Common myeloid progenitor, CD34-positive (primary cell): Measurements from ENCODE around the gene GIPC1.
A peak's percentile ranks its signal among the peaks of the same experiment; 100 is the strongest.
"Not testable (repeated sequence)": the region's sequence is repeated elsewhere in the genome, so short reads cannot be mapped to it uniquely, and the experiment has no call there.

Source experiments
- CTCF ChIA-PET: fragments of 350-600 bp; sonication (Branson Sonifier 250); formaldehyde crosslinking; loops from one replicate; lab custom pipeline; 2021; ENCODE audit warnings: antibody characterized with exemption; lab: Charles Lee
- POLR2A ChIA-PET: fragments of 350-600 bp; sonication (Branson Sonifier 250); formaldehyde crosslinking; loops from one replicate; lab custom pipeline; 2021; ENCODE audit warnings: antibody characterized with exemption; lab: Charles Lee
- DNase-seq, 3 donors: peaks; one replicate each; pipeline versions ENCODE4 v3.0.0 to v3.0.0-alpha.2; 2013
- H3K27ac ChIP-seq, 2 experiments: 1 replicate in 1 of 2; 2 replicates in 1 of 2; pipeline ENCODE4 v1.7.0; 2013; ENCODE audit warnings: inconsistent platforms in 2 of 2, low read length in 2 of 2, mild to moderate bottlenecking in 2 of 2, low read depth in 1 of 2, moderate library complexity in 1 of 2; ENCODE audit not compliant: severe bottlenecking in 2 of 2, insufficient read depth in 1 of 2, poor library complexity in 1 of 2
- H3K27me3 ChIP-seq, 5 experiments: replicated peaks in 2 of 5; 1 replicate in 3 of 5; 2 replicates in 2 of 5; pipeline versions ENCODE4 v1.6.1 to v1.7.0; 2013; ENCODE audit warnings: low read length in 4 of 5, mild to moderate bottlenecking in 2 of 5, moderate library complexity in 2 of 5, inconsistent platforms in 1 of 5; ENCODE audit not compliant: insufficient read depth in 5 of 5, control insufficient read depth in 4 of 5
- H3K36me3 ChIP-seq, 4 experiments: 1 replicate in 2 of 4; 2 replicates in 2 of 4; pipeline versions ENCODE4 v1.6.1 to v1.7.0; 2013; ENCODE audit warnings: low read length in 3 of 4, control low read depth in 1 of 4, mild to moderate bottlenecking in 1 of 4; ENCODE audit not compliant: control insufficient read depth in 4 of 4, insufficient read depth in 4 of 4
- H3K4me1 ChIP-seq, 4 experiments: 1 replicate in 3 of 4; 2 replicates in 1 of 4; pipeline versions ENCODE4 v1.6.1 to v1.7.1; 2013; ENCODE audit warnings: low read length in 3 of 4, mild to moderate bottlenecking in 3 of 4, control low read depth in 1 of 4, inconsistent platforms in 1 of 4, moderate library complexity in 1 of 4; ENCODE audit not compliant: control insufficient read depth in 4 of 4, insufficient read depth in 4 of 4; ENCODE audit errors: control extremely low read depth in 1 of 4
- H3K4me3 ChIP-seq, 7 experiments: 1 replicate in 4 of 7; 2 replicates in 3 of 7; pipeline versions ENCODE4 v1.5.1 to v1.7.0; 2013; ENCODE audit warnings: mild to moderate bottlenecking in 7 of 7, low read length in 6 of 7, moderate library complexity in 6 of 7, inconsistent platforms in 2 of 7, low read depth in 2 of 7, control low read depth in 1 of 7; ENCODE audit not compliant: insufficient read depth in 4 of 7, control insufficient read depth in 1 of 7; ENCODE audit errors: extremely low read depth in 1 of 7
- H3K9me3 ChIP-seq, 5 experiments: 1 replicate in 4 of 5; 2 replicates in 1 of 5; pipeline versions ENCODE4 v1.6.1 to v1.7.1; 2013; ENCODE audit warnings: low read length in 4 of 5, mild to moderate bottlenecking in 2 of 5, inconsistent platforms in 1 of 5, low read depth in 1 of 5, moderate library complexity in 1 of 5; ENCODE audit not compliant: control insufficient read depth in 4 of 5, insufficient read depth in 2 of 5; ENCODE audit errors: control extremely low read depth in 1 of 5
- WGBS: methylation state at CpG from one replicate; pipeline ENCODE4 v1.1.5; 2013; ENCODE audit not compliant: insufficient coverage; 5-methylcytosine and 5-hydroxymethylcytosine counted together

The GIPC1 gene

GRCh38 chr19:14512406-14512961 is 16.6 kb upstream of the GIPC1 start:
- DNase-seq = no peak

GRCh38 chr19:14511229-14511593 is 15.3 kb upstream of the GIPC1 start:
- 100% methylated on average over 2 of the region's 4 CpGs for WGBS
- ChIA-PET CTCF (interaction anchor here (0.6 kb wide), 1 partner anchor 12 kb away, joined by 3 read pairs; no protein-coding TSS in a partner anchor), POLR2A (interaction anchor here (0.6 to 0.7 kb wide), 2 partner anchors 18 to 85 kb away, joined by 3 read pairs; no protein-coding TSS in a partner anchor)
- no peak overlapping the region for H3K27ac ChIP-seq
- H3K4me3 ChIP-seq = no peak overlapping the region
- H3K9me3 ChIP-seq = no peaks in the 10 kb centered on the region
- H3K4me1 ChIP-seq = peaks cover 5 to 15% (median 12%) of the 10 kb centered on the region in 4 experiments
- DNase-seq = no peak
- H3K27me3 ChIP-seq = no peaks in the 10 kb centered on the region
- H3K36me3 ChIP-seq = peaks cover 7 to 26% (median 23%) of the 10 kb centered on the region in 4 experiments

More at GRCh38 chr19:14512406-14512961, 16.6 kb upstream of the GIPC1 start:
- ChIA-PET POLR2A (no interaction called here), CTCF (interaction anchor here (0.9 kb wide), 1 partner anchor 15 kb away, joined by 3 read pairs; no protein-coding TSS in a partner anchor)
- Histone ChIP-seq H3K27me3 (no peaks in the 10 kb centered on the region), H3K36me3 (peaks cover 7 to 33% (median 25%) of the 10 kb centered on the region in 4 experiments), H3K4me3 (no peak overlapping the region), H3K9me3 (no peaks in the 10 kb centered on the region), H3K27ac (no peak overlapping the region), H3K4me1 (peaks cover 7 to 27% (median 22%) of the 10 kb centered on the region in 4 experiments)
- 97% methylated on average over 12 of the region's 14 CpGs for WGBS

- Histone ChIP-seq H3K27ac (no peak overlapping the region), H3K4me3 (no peak overlapping the region), H3K9me3 (no peaks in the 10 kb centered on the region), H3K36me3 (peaks cover 7 to 20% (median 16%) of the 10 kb centered on the region in 4 experiments), H3K27me3 (no peaks in the 10 kb centered on the region), H3K4me1 (peaks cover 5 to 10% (median 9%) of the 10 kb centered on the region in 4 experiments)
- WGBS = 89% methylated on average over 9 of the region's 22 CpGs
- peak in 2 of 3 donors; percentile 42 to 58 for DNase-seq
- CTCF ChIA-PET = interaction anchor here (0.6 to 1.9 kb wide), 5 partner anchors 15 to 79 kb away, joined by 3 to 7 read pairs (median 3); no protein-coding TSS in a partner anchor
- POLR2A ChIA-PET = interaction anchor here (1.0 to 2.3 kb wide), 2 partner anchors 8 to 14 kb away, joined by 4 to 32 read pairs; partner anchors contain the start of gene DNAJB1
These were observed 14.6 kb upstream of the GIPC1 start for GRCh38 chr19:14510311-14511228.

- Histone ChIP-seq H3K9me3 (no peaks in the 10 kb centered on the region), H3K27me3 (no peaks in the 10 kb centered on the region), H3K4me1 (peaks cover 5 to 11% (median 6%) of the 10 kb centered on the region in 4 experiments), H3K36me3 (no peaks in the 10 kb centered on the region), H3K27ac (no peak overlapping the region), H3K4me3 (no peak overlapping the region)
- ChIA-PET CTCF (interaction anchor here (0.9 to 2.8 kb wide), 4 partner anchors 10 to 46 kb away, joined by 3 to 15 read pairs (median 4); partner anchors contain the start of gene GIPC1), POLR2A (interaction anchor here (1.5 kb wide), 1 partner anchor 10 kb away, joined by 12 read pairs; the partner anchor contains the start of gene DNAJB1)
- 90% methylated on average over 6 of the region's 12 CpGs for WGBS
- no peak for DNase-seq
These were observed 12.0 kb upstream of the GIPC1 start for GRCh38 chr19:14507704-14508542.

- Histone ChIP-seq H3K36me3 (no peaks in the 10 kb centered on the region), H3K27ac (no peak overlapping the region), H3K9me3 (no peaks in the 10 kb centered on the region), H3K4me1 (peaks cover 5 to 11% (median 6%) of the 10 kb centered on the region in 4 experiments), H3K4me3 (no peak overlapping the region), H3K27me3 (no peaks in the 10 kb centered on the region)
- ChIA-PET POLR2A (interaction anchor here (1.1 kb wide), 1 partner anchor 13 kb away, joined by 8 read pairs; the partner anchor contains the start of gene DNAJB1), CTCF (interaction anchor here (0.6 to 4.0 kb wide), 8 partner anchors 9 to 1443 kb away, joined by 3 to 34 read pairs (median 4); partner anchors contain the start of gene GIPC1)
- DNase-seq = peak; percentile 63 to 81 (median 76)
- 35% methylated on average over 14 of the region's 19 CpGs for WGBS
These were observed 9.7 kb upstream of the GIPC1 start for GRCh38 chr19:14505488-14506239.

- POLR2A ChIA-PET = interaction anchor here (1.5 kb wide), 1 partner anchor 9 kb away, joined by 3 read pairs; no protein-coding TSS in a partner anchor
- DNase-seq, H3K36me3 ChIP-seq, H3K27ac ChIP-seq, H3K9me3 ChIP-seq, H3K4me1 ChIP-seq, H3K4me3 ChIP-seq, H3K27me3 ChIP-seq: not testable (repeated sequence)
- CTCF ChIA-PET = interaction anchor here (1.0 to 4.0 kb wide), 13 partner anchors 8 to 181 kb away, joined by 3 to 34 read pairs (median 5); partner anchors contain the start of genes GIPC1 and NDUFB7
- WGBS = no CpG with 5 or more reads among the region's 8 CpGs
These were observed 8.6 kb upstream of the GIPC1 start for GRCh38 chr19:14504575-14504974.
